GM19397 (cell line): ENCODE data around the gene CLCN1.
"Not testable (repeated sequence)": the region's sequence is repeated elsewhere in the genome, so short reads cannot be mapped to it uniquely, and the experiment has no call there.

Experiments used
- ATAC-seq: cut with Tn5 transposase; IDR thresholded peaks from one replicate; pipeline ENCODE4 v1.9.1; 2021; ENCODE audit warnings: mild to moderate bottlenecking, moderate library complexity; ENCODE audit not compliant: unreplicated experiment

The CLCN1 gene

GRCh38 chr7:143383642-143383957 is 67.7 kb downstream of the CLCN1 start:
- ATAC-seq, result no peak

DNA sequence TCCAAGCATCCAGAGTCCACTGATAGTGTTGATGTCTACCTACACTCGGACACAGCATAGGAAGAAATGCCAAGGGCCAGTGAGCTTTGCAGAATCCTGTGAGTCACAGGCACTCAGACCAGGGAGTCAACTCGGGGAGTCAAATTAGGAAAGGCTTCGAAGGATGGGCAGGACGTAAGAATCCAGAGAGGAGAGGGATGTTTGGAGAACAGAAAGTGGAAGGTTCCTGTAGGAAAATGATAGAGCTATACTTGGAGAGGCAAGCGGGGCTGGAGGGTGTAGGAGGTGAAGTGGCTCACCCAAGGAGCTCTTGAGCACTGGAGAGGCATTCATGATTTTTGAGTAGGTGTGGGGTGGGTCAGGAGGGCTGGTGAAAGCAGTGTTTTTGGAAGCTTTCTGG is 68.2 kb downstream of the CLCN1 start:
- no peak for ATAC-seq

- no peak for ATAC-seq
These were observed 69.0 kb downstream of the CLCN1 start for GRCh38 chr7:143384661-143385631.

DNA sequence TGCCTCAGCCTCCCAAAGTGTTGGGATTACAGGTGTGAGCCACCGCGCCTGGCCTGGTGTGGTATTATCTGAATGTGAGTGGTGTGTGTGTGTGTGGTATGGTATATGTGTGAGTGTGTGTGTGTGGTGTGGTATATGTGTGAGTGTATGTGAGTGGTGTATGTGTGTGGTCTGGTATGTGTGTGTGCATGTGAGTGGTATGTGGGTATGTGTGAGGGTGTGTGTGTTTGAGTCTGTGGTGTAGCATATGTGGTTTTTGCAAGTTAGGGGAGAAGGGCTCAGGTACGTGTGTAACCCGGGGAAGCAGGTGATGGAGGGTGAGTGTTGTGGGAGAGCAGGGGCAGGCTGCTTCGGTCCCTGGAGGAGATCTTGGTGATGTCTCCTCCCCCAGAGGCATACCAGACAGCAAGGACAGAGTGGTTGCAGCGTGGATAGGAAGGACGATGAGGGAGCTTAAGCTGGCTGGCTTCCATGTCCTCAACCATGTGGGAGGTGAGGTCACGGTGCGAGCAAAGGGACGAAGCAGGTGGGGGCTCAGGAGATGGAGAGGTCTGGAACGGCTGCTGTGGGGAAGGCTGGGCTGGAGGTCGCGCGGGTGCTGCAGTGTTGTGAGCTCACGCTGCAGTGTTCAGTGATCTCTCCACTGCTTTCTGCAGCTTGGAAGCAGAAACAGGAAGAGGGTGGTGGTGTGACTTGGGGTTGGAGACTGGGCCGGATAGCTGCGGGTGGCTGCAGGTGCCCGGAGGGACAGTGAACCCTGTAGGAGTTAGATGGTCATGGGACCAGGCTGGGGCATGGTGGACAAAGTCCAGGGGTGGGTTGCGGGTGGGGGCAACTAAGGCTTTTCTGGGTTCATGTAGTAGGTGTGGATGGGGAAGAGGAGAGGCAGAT is 70.2 kb downstream of the CLCN1 start:
- ATAC-seq, result no peak

- no peak for ATAC-seq
These were observed 71.5 kb downstream of the CLCN1 start for GRCh38 chr7:143387156-143387975.

- ATAC-seq, result no peak
These were observed 72.1 kb downstream of the CLCN1 start for GRCh38 chr7:143388051-143388450.

DNA sequence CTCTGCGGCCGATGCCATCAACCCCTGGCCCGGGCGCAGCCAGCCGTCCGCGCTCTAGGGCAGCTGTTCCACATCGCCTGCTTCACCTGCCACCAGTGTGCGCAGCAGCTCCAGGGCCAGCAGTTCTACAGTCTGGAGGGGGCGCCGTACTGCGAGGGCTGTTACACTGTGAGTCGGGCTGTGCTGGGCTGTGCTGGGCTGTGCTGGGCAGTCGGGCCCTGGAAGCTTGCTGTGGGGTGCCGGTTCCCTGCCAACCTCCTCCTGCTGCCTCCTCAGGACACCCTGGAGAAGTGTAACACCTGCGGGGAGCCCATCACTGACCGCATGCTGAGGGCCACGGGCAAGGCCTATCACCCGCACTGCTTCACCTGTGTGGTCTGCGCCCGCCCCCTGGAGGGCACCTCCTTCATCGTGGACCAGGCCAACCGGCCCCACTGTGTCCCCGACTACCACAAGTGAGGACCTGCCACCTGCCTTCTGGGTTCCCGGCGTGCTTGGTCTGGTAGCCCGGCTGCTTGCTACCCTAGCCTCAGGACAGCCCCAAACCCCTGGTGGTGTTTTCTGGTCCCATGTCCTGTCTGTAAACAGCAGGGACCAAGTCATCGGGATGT is 72.7 kb downstream of the CLCN1 start:
- ATAC-seq, result no peak

- ATAC-seq, result no peak
These were observed 73.6 kb downstream of the CLCN1 start for GRCh38 chr7:143389316-143390103.

DNA sequence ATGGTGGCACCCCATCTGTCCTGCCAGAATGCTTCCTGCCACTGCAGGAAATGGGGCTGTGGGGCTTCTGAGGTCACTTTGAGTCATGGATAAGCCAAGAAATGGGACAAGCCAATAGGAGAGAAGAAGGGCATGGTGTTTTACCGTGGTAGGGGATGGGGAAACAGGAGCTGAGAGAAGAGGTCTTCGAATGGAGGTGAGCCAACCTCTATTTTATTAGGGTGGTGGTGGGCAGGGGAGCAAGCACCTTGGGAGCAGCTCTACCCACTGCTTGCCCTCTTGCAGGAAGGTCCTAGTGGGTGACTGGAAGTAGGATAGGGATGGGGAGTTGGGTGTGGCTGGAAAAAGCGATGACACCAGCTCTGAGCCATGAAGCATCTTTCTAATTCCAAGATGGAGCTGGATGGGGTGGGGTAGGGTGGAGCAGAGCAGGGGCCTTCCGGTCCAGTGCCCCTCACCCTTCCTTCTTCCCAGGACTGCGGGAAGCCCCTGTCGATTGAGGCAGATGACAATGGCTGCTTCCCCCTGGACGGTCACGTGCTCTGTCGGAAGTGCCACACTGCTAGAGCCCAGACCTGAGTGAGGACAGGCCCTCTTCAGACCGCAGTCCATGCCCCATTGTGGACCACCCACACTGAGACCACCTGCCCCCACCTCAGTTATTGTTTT is 74.3 kb downstream of the CLCN1 start:
- ATAC-seq, result no peak

DNA sequence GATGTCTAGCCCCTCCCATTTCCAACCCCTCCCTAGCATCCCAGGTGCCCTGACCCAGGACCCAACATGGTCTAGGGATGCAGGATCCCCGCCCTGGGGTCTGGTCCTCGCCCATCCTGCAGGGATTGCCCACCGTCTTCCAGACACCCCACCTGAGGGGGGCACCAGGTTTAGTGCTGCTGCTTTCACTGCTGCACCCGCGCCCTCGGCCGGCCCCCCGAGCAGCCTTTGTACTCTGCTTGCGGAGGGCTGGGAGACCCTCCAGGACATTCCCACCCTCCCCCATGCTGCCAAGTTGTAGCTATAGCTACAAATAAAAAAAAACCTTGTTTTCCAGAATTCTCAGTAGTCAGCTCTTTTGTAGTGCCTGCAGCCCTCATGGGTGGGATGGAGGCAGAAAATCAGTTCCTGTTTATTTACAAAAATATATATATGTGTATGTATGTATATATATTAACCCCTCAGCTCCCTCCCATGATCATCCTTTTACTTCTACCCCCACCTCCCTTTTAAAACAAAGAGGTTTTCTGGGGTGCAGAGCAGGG is 74.9 kb downstream of the CLCN1 start:
- no peak for ATAC-seq

DNA sequence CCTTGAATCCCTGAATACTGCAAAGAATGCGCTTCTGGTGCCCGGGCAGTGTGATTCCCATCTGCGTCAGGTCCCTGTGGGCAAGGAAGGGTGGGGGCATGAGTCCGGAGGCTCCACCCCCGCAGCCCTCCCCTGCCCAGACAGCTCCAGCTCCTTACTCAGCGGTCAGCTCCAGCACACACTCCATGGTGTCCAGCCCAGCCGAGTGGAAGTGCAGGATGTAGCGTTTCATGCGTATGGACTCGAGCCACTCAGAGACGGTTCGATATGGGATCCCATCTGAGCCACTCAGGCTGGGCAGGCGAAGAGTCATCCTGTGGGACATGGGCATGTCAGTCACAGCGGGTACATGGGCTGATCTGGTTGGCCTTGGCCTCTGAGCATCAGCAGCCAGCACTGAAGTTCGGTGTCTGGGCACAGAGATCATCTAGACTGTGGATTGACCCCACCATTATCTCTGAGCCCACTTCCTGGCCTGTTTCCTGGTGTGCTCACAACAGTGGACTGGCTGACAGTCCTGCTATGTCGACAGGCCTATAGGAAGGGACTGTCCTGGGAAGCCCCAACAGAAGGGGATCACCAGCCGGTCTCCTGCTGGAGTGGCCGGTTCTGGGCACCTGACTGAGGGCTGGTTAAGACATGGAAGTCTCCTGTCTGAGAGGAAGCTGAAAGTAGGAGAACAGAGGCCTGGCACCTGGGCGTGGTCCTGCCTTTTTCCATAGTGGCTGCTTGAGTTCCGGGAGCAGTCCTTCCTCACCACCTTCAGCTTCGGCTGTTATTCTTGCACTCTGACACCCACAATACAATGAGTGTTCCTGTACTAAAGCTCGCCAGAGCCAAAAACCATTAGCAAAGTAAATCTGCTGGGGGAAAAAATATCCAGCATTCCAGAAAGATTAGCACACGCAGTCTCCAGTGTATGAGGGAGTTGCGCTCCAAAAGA is 75.8 kb downstream of the CLCN1 start:
- ATAC-seq, result no peak

DNA sequence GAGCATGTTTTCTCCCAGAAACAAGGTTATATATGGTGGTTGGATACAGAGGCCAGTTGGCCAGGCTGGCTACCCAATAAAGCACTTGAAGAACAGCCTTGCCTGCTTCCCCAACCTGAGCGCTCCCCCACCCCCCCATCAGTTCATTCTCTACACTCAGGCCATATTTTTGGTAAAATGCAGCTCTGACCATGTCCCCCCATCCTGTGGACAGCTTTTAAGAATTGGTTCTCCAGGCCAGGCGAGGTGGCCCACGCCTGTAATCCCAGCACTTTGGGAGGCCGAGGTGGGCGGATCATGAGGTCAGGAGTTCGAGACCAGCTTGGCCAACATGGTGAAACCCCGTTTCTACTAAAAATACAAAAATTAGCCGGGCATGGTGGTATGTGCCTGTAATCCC is 76.5 kb downstream of the CLCN1 start:
- not testable (repeated sequence) for ATAC-seq

GRCh38 chr7:143392875-143393266 is 77.0 kb downstream of the CLCN1 start:
- ATAC-seq, result no peak

DNA sequence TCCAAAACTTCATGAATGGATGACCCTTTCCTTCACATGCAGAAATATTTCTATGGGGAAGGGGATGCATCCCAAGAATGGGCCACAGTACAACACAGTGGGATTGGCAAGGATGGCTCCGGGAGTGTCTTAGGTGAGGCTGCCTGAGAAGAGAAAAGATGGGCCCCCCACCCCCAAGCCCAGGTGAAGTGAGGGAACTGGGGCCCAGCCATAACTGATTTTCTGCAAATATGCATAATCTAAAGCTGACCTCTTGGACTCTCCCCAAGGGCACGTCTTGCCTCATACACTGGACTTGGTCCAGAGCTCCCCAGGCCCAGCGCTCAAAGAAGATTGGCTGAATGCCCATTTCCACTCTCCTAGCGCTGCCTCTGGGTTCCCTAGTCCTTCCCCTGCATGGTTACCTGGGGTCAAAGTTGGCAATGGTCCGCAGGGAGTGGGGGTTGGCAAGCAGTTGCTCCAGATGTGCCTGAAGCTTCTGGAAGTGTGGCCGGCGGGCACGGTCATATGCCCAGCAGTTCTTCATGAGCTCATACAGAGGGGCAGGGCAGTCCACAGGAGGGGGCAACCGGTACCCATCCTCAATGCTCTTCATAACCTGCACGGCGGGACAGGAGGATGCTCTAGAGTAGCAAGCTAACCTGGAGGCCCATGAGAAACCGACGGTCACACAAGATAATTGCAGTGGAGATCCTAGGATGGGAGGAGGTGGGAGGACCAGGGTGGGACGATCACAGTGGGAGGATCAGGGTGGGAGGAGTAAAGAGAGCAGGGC is 77.5 kb downstream of the CLCN1 start:
- ATAC-seq, result no peak

DNA sequence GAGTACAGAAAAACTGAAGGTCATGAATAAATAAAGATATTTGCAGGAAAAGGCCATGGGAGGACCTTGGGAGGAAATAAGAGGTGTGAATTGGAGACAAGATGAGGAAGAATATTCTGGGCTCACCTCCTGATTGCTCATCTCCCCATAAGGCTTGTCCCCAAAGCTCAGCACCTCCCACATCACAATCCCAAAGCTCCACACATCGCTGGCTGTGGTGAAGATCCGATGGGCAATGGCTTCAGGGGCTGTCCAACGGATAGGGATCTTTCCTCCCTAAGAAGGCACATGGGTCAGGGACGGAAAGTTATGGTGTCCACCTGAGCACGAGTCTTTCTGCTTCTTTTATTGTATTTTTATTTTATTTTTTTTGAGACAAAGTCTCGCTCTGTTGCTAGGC is 78.2 kb downstream of the CLCN1 start:
- ATAC-seq, result no peak

DNA sequence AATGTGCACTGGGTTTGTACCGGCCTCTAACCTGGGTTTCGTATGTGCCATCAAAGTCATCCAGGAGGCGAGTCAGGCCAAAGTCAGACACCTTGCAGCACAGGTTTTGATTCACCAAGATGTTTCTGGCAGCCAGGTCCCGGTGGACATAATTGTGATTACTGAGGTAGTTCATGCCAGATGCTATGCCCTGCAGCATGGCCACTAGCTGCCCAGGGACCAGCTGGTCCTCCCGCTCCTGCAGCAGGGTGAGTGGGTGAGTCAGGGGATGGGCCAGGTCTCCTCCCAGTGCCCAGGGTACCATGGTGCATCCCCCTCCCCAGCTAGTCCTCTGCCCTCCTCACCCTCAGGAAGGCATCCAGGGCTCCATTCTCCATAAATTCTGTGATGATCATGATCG is 78.9 kb downstream of the CLCN1 start:
- no peak for ATAC-seq
